Smooth muscle cell (in vitro differentiated cells): ENCODE data around the gene ATP6V0E1. TPM values are rescaled to one million over a fixed set of nuclear protein-coding genes. Genes with fewer than 3 reads are reported as not detected.
"Not testable (repeated sequence)": the region's sequence is repeated elsewhere in the genome, so short reads cannot be mapped to it uniquely, and the experiment has no call there.

Experiments used
- DNase-seq: peaks from one replicate; lab custom pipeline; 2025; ENCODE audit not compliant: unreplicated experiment; lab: John Stamatoyannopoulos, UW
- H2AFZ ChIP-seq: fragments of 200-600 bp; sonication (generic); 2 replicates; pipeline ENCODE4 v1.6.0; 2016; ENCODE audit warnings: antibody characterized with exemption, low read depth, mild to moderate bottlenecking
- H3F3A ChIP-seq: fragments of 200-600 bp; sonication (generic); 2 replicates; pipeline ENCODE4 v1.6.0; 2017; ENCODE audit warnings: antibody characterized with exemption, low read depth
- H3K27ac ChIP-seq: fragments of 200-600 bp; sonication (generic); 2 replicates; pipeline ENCODE4 v1.5.1; 2016; ENCODE audit warnings: low read depth, mild to moderate bottlenecking
- H3K27me3 ChIP-seq: fragments of 200-600 bp; sonication (generic); 2 replicates; pipeline ENCODE4 v1.6.1; 2016; ENCODE audit warnings: low read depth, mild to moderate bottlenecking
- H3K36me3 ChIP-seq: fragments of 200-600 bp; sonication (generic); 2 replicates; pipeline ENCODE4 v1.5.1; 2016; ENCODE audit warnings: low read depth
- H3K4me1 ChIP-seq: fragments of 200-600 bp; sonication (generic); 2 replicates; pipeline ENCODE4 v1.5.1; 2016; ENCODE audit warnings: low read depth
- H3K4me2 ChIP-seq: fragments of 200-600 bp; sonication (generic); 2 replicates; pipeline ENCODE4 v1.6.0; 2016; ENCODE audit warnings: mild to moderate bottlenecking
- H3K4me3 ChIP-seq: fragments of 200-600 bp; sonication (generic); 2 replicates; pipeline ENCODE4 v1.5.1; 2016; ENCODE audit warnings: mild to moderate bottlenecking
- H3K79me2 ChIP-seq: fragments of 200-600 bp; sonication (generic); 2 replicates; pipeline ENCODE4 v1.6.0; 2016; ENCODE audit warnings: low read depth, mild to moderate bottlenecking
- H3K9ac ChIP-seq: fragments of 200-600 bp; sonication (generic); 2 replicates; pipeline ENCODE4 v1.6.0; 2016; ENCODE audit warnings: low read depth
- H3K9me3 ChIP-seq: fragments of 200-600 bp; sonication (generic); replicated peaks from 2 replicates; pipeline ENCODE4 v1.5.1; 2016; ENCODE audit warnings: low read depth
- H4K20me1 ChIP-seq: fragments of 200-600 bp; sonication (generic); 2 replicates; pipeline ENCODE4 v1.6.0; 2016; ENCODE audit warnings: low read depth
- WGBS: methylation state at CpG from one replicate; pipeline ENCODE4 v1.1.7; 2016; ENCODE audit warnings: low lambda C conversion rate; 5-methylcytosine and 5-hydroxymethylcytosine counted together
- polyA plus RNA-seq: library from polyadenylated mRNA; unstranded; fragments of >200 nt; fragmentation: Nextera tagmentation; extraction: Ambion mirVana; gene quantifications from 2 replicates; pipeline ENCODE4 v1.2.1, GENCODE V29; 2016
- total RNA-seq: library from RNA; depleted of rRNA; stranded (reverse); fragments of >200 nt; gene quantifications from 2 replicates; pipeline ENCODE4 v1.2.3, GENCODE V29; 2014
- TF ChIP-seq, protein P1 (sequence below): fragments of 200-600 bp; sonication (generic); IDR thresholded peaks from 2 replicates; pipeline ENCODE4 v1.5.1; 2017; ENCODE audit warnings: borderline replicate concordance, mild to moderate bottlenecking, antibody characterized with exemption; ENCODE audit not compliant: insufficient read depth, poor library complexity, severe bottlenecking

The ATP6V0E1 gene
- total and polyA plus RNA-seq, 2 experiments from 2014 or later = 247 to 431 TPM

GRCh38 chr5:173041881-173042762 lies 58.6 kb downstream of the ATP6V0E1 start:
- H3F3A ChIP-seq = no peaks in the 10 kb centered on the region
- no peaks in the 10 kb centered on the region for H3K4me1 ChIP-seq
- no peak overlapping the region for H3K4me2 ChIP-seq
- no peak for DNase-seq
- H4K20me1 ChIP-seq = no peaks in the 10 kb centered on the region
- WGBS = 63% methylated on average over 7 of the region's 7 CpGs
- H3K9me3 ChIP-seq = no peaks in the 10 kb centered on the region
- H2AFZ ChIP-seq = no peak overlapping the region
- no peak overlapping the region for H3K27ac ChIP-seq
- no peaks in the 10 kb centered on the region for H3K36me3 ChIP-seq
- H3K4me3 ChIP-seq = no peak overlapping the region
- TF ChIP-seq, protein P1, sequence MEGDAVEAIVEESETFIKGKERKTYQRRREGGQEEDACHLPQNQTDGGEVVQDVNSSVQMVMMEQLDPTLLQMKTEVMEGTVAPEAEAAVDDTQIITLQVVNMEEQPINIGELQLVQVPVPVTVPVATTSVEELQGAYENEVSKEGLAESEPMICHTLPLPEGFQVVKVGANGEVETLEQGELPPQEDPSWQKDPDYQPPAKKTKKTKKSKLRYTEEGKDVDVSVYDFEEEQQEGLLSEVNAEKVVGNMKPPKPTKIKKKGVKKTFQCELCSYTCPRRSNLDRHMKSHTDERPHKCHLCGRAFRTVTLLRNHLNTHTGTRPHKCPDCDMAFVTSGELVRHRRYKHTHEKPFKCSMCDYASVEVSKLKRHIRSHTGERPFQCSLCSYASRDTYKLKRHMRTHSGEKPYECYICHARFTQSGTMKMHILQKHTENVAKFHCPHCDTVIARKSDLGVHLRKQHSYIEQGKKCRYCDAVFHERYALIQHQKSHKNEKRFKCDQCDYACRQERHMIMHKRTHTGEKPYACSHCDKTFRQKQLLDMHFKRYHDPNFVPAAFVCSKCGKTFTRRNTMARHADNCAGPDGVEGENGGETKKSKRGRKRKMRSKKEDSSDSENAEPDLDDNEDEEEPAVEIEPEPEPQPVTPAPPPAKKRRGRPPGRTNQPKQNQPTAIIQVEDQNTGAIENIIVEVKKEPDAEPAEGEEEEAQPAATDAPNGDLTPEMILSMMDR = no peak
- H3K79me2 ChIP-seq = no peaks in the 10 kb centered on the region
- no peaks in the 10 kb centered on the region for H3K27me3 ChIP-seq
- H3K9ac ChIP-seq = no peak overlapping the region

- Histone ChIP-seq H3K9me3 (no peaks in the 10 kb centered on the region), H3K79me2 (no peaks in the 10 kb centered on the region), H3K36me3 (no peaks in the 10 kb centered on the region), H3K27ac (no peak overlapping the region), H3K4me3 (no peak overlapping the region), H3F3A (no peaks in the 10 kb centered on the region), H4K20me1 (no peaks in the 10 kb centered on the region), H3K9ac (no peak overlapping the region), H3K4me1 (no peaks in the 10 kb centered on the region), H2AFZ (no peak overlapping the region), H3K4me2 (no peak overlapping the region), H3K27me3 (no peaks in the 10 kb centered on the region)
- WGBS = 93% methylated on average over 3 of the region's 3 CpGs
- TF ChIP-seq, protein P1 = no peak
- DNase-seq = no peak
Measured at GRCh38 chr5:173042763-173043107, 59.2 kb downstream of the ATP6V0E1 start.

GRCh38 chr5:173045474-173045873 lies 61.9 kb downstream of the ATP6V0E1 start:
- TF ChIP-seq, protein P1 = no peak
- Histone ChIP-seq H3K9me3 (no peaks in the 10 kb centered on the region), H3K4me3 (no peak overlapping the region), H3K4me2 (no peak overlapping the region), H3K27ac (no peak overlapping the region), H3K4me1 (no peaks in the 10 kb centered on the region), H4K20me1 (no peaks in the 10 kb centered on the region), H3K9ac (no peak overlapping the region), H3K79me2 (no peaks in the 10 kb centered on the region), H3K27me3 (no peaks in the 10 kb centered on the region), H3K36me3 (no peaks in the 10 kb centered on the region), H3F3A (no peaks in the 10 kb centered on the region), H2AFZ (no peak overlapping the region)
- no peak for DNase-seq
- WGBS = 64% methylated on average over 8 of the region's 8 CpGs

GRCh38 chr5:173047096-173047837 lies 63.7 kb downstream of the ATP6V0E1 start:
- not testable (repeated sequence) for H3K4me3 ChIP-seq

More at GRCh38 chr5:173047096-173047837, 63.7 kb downstream of the ATP6V0E1 start:
- not testable (repeated sequence) for H3K4me2 ChIP-seq, H3K4me1 ChIP-seq, H3F3A ChIP-seq, H3K27ac ChIP-seq, H3K36me3 ChIP-seq, H4K20me1 ChIP-seq, DNase-seq, H3K27me3 ChIP-seq, H2AFZ ChIP-seq, H3K79me2 ChIP-seq, H3K9ac ChIP-seq, H3K9me3 ChIP-seq
- WGBS = 83% methylated on average over 12 of the region's 12 CpGs
